ENCODE data around the gene MAP3K10.

GRCh38 chr19:40200341-40201099 is 9.3 kb downstream of the MAP3K10 start:
- no peak for TF ChIP-seq CTCF (IDR thresholded peaks at IDR 0.05)
- TF ChIP-seq POLR2A (IDR thresholded peaks at IDR 0.05): no peak

Measured in adrenal gland (tissue), 5 donors.